HEK293 (cell line): Measurements from ENCODE around the gene BRIX1.

Experiments
- ATF2 ChIP-seq: fragments of 450-650 bp; formaldehyde crosslinking; IDR thresholded peaks from 2 replicates; pipeline ENCODE4 v1.5.1; 2016; ENCODE audit warnings: missing biosample characterization, missing genetic modification characterization, low read depth
- ELK4 ChIP-seq: IDR thresholded peaks from 2 replicates; pipeline ENCODE4 v1.6.1; 2011; ENCODE audit warnings: mild to moderate bottlenecking, low read depth, low read length, borderline replicate concordance
- KLF7 ChIP-seq: fragments of 450-650 bp; formaldehyde crosslinking; IDR thresholded peaks from 2 replicates; pipeline ENCODE4 v1.5.1; 2016; ENCODE audit warnings: missing biosample characterization, missing genetic modification characterization, borderline replicate concordance
- MZF1 ChIP-seq: fragments of 450-650 bp; formaldehyde crosslinking; IDR thresholded peaks from 2 replicates; pipeline ENCODE4 v1.5.1; 2017; ENCODE audit warnings: missing biosample characterization, missing genetic modification characterization, borderline replicate concordance
- SETDB1 ChIP-seq: IDR thresholded peaks from one replicate; pipeline ENCODE4 v1.6.1; 2017; ENCODE audit warnings: mild to moderate bottlenecking, low read length, moderate library complexity, mixed read lengths; ENCODE audit not compliant: insufficient read length
- ZBTB7A ChIP-seq: fragments of 450-650 bp; formaldehyde crosslinking; IDR thresholded peaks from 2 replicates; pipeline ENCODE4 v1.5.1; 2016; ENCODE audit warnings: low read depth, missing biosample characterization, missing genetic modification characterization
- ZNF354C ChIP-seq: fragments of 450-650 bp; formaldehyde crosslinking; IDR thresholded peaks from 2 replicates; pipeline ENCODE4 v1.5.1; 2016; ENCODE audit warnings: missing biosample characterization, missing genetic modification characterization, low read depth, borderline replicate concordance
- ZNF510 ChIP-seq: fragments of 450-650 bp; formaldehyde crosslinking; IDR thresholded peaks from 2 replicates; pipeline ENCODE4 v1.5.1; 2018; ENCODE audit warnings: mild to moderate bottlenecking, missing genetic modification characterization, missing biosample characterization; ENCODE audit not compliant: insufficient replicate concordance
- ZNF645 ChIP-seq: fragments of 450-650 bp; formaldehyde crosslinking; IDR thresholded peaks from 2 replicates; pipeline ENCODE4; 2016; ENCODE audit warnings: missing biosample characterization, missing genetic modification characterization
- ZNF664 ChIP-seq: fragments of 450-650 bp; formaldehyde crosslinking; IDR thresholded peaks from 2 replicates; pipeline ENCODE4 v1.5.1; 2016; ENCODE audit warnings: missing biosample characterization, missing genetic modification characterization
- TF ChIP-seq, protein P1 (sequence below): fragments of 450-650 bp; formaldehyde crosslinking; IDR thresholded peaks from 2 replicates; pipeline ENCODE4 v1.5.1; 2016; ENCODE audit warnings: missing biosample characterization, missing genetic modification characterization

- TF ChIP-seq ZNF664 (no peak), ZNF354C (tag by site-specific recombination) (no peak), ELK4 (no peak), ZNF645 (tag by site-specific recombination) (no peak), ATF2 (tag by site-specific recombination) (no peak), ZBTB7A (tag by site-specific recombination) (no peak), KLF7 (tag by site-specific recombination) (no peak), MZF1 (no peak), ZNF510 (tag by site-specific recombination) (no peak), SETDB1 (no peak)
- TF ChIP-seq, protein P1, sequence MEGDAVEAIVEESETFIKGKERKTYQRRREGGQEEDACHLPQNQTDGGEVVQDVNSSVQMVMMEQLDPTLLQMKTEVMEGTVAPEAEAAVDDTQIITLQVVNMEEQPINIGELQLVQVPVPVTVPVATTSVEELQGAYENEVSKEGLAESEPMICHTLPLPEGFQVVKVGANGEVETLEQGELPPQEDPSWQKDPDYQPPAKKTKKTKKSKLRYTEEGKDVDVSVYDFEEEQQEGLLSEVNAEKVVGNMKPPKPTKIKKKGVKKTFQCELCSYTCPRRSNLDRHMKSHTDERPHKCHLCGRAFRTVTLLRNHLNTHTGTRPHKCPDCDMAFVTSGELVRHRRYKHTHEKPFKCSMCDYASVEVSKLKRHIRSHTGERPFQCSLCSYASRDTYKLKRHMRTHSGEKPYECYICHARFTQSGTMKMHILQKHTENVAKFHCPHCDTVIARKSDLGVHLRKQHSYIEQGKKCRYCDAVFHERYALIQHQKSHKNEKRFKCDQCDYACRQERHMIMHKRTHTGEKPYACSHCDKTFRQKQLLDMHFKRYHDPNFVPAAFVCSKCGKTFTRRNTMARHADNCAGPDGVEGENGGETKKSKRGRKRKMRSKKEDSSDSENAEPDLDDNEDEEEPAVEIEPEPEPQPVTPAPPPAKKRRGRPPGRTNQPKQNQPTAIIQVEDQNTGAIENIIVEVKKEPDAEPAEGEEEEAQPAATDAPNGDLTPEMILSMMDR (tag by site-specific recombination), result no peak
These were observed 29.0 kb upstream of the BRIX1 start for GRCh38 chr5:34886392-34887119.
